ENCODE data around the gene ZDHHC14. TPM values are rescaled to one million over a fixed set of nuclear protein-coding genes. Genes with fewer than 3 reads are reported as not detected.
"Not testable (repeated sequence)": the region's sequence is repeated elsewhere in the genome, so short reads cannot be mapped to it uniquely, and the experiment has no call there.

ZDHHC14 gene
- total RNA-seq, 1 donor from 2014 or later: 14.4 TPM

DNA sequence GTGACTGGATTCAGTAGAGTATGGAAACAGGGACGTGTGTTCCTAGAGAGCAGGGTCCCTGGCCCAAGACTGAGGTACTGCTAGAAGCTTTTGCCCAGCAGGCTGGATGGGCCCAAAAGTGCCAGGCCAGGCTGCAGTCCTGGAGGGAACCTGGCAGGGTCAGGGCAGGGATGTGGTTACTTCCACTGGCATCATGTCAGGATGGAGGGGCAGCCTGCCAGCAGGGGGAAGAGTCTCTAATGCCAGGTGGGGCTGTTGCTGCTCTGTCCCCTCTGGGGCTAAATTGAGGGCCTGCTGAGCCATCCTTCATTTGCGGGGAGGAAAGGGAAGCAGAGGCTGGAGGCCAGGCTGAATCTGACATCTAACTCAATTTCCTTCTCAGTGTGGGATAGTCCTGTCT lies 17.2 kb downstream of the ZDHHC14 start:
- peaks cover 8% of the 10 kb centered on the region for H3K36me3 Mint-ChIP-seq (ENCODE audit: low read depth)
- DNase-seq (ENCODE audit: low spot score): no peak
- no peak overlapping the region for H3K27ac Mint-ChIP-seq
- H3K9me3 Mint-ChIP-seq: no peaks in the 10 kb centered on the region
- no peaks in the 10 kb centered on the region for H3K27me3 Mint-ChIP-seq (ENCODE audit: insufficient read depth)
- intact Hi-C loops (cut with micrococcal nuclease): no loop called here
- peaks cover 11% of the 10 kb centered on the region for H3K4me1 Mint-ChIP-seq (ENCODE audit: low read depth)
- H3K4me3 Mint-ChIP-seq: no peak overlapping the region

DNA sequence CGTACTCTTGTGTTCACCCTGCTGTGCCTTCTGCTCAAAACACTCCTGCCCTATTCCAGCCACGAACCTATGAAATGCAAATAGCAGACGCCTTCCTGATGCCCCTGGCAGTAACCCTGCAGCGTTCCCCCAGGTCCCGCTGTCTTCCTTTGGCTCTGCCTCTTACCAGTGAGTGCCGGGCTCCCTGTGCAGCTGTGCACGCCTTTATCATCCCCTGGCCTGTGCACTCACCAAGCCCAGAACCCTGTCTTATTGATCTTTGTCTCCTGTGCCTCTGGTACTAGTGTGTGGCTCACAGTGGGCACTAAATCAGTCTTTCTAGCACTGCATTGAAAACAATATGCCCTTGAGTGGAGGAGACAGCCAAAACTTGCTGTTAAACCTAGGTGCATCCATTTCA lies 19.7 kb downstream of the ZDHHC14 start:
- no peak for DNase-seq (ENCODE audit: low spot score)
- Mint-ChIP-seq H3K36me3 (ENCODE audit: low read depth) (peaks cover 2% of the 10 kb centered on the region), H3K9me3 (no peaks in the 10 kb centered on the region), H3K4me3 (no peak overlapping the region), H3K27me3 (ENCODE audit: insufficient read depth) (no peaks in the 10 kb centered on the region), H3K27ac (no peak overlapping the region), H3K4me1 (ENCODE audit: low read depth) (no peaks in the 10 kb centered on the region)
- intact Hi-C loops (cut with micrococcal nuclease): no loop called here

DNA sequence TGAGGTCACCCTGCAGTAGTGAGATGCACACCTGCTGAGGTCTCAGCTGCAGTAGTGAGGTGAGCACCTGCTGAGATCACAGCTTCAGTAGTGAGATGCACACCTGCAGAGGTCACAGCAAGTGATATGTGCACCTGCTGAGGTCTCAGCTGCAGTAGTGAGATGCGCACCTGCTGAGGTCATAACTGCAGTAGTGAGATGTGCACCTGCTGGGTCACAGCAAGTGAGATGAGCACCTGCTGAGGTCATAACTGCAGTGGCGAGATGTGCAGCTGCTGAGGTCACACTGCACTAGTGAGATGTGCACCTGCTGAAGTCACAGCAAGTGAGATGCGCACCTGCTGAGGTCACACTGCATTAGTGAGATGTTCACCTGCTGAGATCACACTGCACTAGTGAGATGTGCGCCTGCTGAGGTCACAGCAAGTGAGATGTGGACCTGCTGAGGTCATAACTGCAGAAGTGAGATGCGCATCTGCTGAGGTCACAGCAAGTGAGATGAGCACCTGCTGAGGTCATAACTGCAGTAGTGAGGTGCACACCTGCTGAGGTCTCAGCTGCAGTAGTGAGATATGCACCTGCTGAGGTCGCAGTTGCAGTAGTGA lies 20.8 kb downstream of the ZDHHC14 start:
- peaks cover 2% of the 10 kb centered on the region for H3K36me3 Mint-ChIP-seq (ENCODE audit: low read depth)
- no peak for DNase-seq (ENCODE audit: low spot score)
- no peaks in the 10 kb centered on the region for H3K27me3 Mint-ChIP-seq (ENCODE audit: insufficient read depth)
- no peak overlapping the region for H3K27ac Mint-ChIP-seq
- no peaks in the 10 kb centered on the region for H3K4me1 Mint-ChIP-seq (ENCODE audit: low read depth)
- no peaks in the 10 kb centered on the region for H3K9me3 Mint-ChIP-seq
- H3K4me3 Mint-ChIP-seq: no peak overlapping the region
- intact Hi-C loops (cut with micrococcal nuclease): no loop called here

DNA sequence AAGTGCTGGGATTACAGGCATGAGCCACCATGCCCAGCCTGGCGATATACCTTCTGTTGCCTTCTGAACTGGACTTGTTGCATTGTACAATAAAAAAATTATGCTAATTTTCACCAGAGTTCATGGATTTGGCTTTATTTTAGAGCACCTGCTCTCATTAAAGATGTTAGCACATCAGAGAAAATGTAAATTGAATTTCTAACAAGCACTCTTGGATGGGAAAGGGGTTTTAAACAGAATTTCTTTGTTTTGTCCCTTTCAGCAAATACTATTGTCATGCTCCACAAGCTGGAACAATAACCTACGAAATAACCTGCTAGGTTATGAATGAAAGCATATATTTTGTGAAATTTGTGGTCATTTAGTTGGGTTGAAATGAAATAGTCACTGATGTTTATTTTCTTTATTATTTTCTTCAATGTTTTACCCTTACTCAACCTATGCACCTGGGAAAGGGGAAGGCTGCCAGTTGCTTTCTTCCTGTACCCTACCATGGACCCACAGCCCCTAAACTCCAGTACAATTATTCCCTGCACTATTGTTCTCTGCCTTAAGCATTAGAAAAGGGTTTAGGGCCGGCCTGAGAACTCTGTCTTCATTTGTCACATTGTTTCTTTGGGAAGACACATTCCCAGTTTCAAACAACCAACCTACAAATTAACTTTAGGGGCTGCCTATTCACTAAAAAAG lies 22.2 kb downstream of the ZDHHC14 start:
- no peak overlapping the region for H3K4me3 Mint-ChIP-seq
- intact Hi-C loops (cut with micrococcal nuclease): no loop called here
- no peaks in the 10 kb centered on the region for H3K27me3 Mint-ChIP-seq (ENCODE audit: insufficient read depth)
- no peaks in the 10 kb centered on the region for H3K9me3 Mint-ChIP-seq
- peaks cover 2% of the 10 kb centered on the region for H3K36me3 Mint-ChIP-seq (ENCODE audit: low read depth)
- no peak overlapping the region for H3K27ac Mint-ChIP-seq
- no peak for DNase-seq (ENCODE audit: low spot score)
- no peaks in the 10 kb centered on the region for H3K4me1 Mint-ChIP-seq (ENCODE audit: low read depth)

DNA sequence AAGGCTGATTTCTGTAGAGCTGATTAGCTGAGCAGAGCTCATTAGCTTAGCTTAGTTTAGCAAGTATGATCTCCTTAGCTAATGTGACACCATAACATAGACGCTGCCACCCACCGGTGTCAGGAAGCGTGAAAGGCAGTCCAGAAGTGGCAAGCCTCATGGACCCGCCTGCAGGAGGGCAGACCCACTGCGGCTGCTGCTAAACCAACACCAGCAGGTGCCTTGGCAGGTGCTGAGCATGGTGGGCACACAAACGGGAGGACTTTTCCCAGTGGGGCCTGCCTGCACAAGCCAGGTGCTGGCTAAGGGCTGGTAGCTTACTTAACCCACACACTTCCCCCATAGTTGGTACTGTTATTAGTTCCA lies 22.7 kb downstream of the ZDHHC14 start:
- Mint-ChIP-seq H3K36me3 (ENCODE audit: low read depth) (peaks cover 2% of the 10 kb centered on the region), H3K4me1 (ENCODE audit: low read depth) (no peaks in the 10 kb centered on the region), H3K4me3 (no peak overlapping the region), H3K27ac (no peak overlapping the region), H3K9me3 (no peaks in the 10 kb centered on the region), H3K27me3 (ENCODE audit: insufficient read depth) (no peaks in the 10 kb centered on the region)
- no peak for DNase-seq (ENCODE audit: low spot score)
- intact Hi-C loops (cut with micrococcal nuclease): no loop called here

DNA sequence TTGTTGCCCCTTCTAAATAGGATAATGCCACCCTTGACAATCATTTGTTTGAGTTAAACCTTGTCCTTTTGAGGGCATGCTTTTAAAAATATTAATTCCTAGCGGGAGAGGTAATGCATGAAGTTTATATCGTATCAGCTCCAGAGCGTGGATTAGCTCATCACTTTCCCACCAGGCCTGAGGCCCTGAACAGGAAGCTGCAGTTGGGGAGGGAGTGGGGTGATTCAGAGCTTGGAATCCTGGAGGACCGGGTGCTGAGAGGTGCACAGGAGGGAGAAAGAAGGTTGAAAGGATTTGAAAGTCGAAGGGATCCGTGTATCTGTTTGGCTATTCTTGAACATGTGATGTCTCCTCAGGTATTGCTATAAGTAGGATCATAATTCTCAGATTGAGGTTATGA lies 25.0 kb downstream of the ZDHHC14 start:
- H3K9me3 Mint-ChIP-seq: no peaks in the 10 kb centered on the region
- intact Hi-C loops (cut with micrococcal nuclease): no loop called here
- no peaks in the 10 kb centered on the region for H3K4me1 Mint-ChIP-seq (ENCODE audit: low read depth)
- H3K4me3 Mint-ChIP-seq: no peak overlapping the region
- H3K36me3 Mint-ChIP-seq (ENCODE audit: low read depth): peaks cover 4% of the 10 kb centered on the region
- no peak overlapping the region for H3K27ac Mint-ChIP-seq
- no peak for DNase-seq (ENCODE audit: low spot score)
- no peaks in the 10 kb centered on the region for H3K27me3 Mint-ChIP-seq (ENCODE audit: insufficient read depth)

DNA sequence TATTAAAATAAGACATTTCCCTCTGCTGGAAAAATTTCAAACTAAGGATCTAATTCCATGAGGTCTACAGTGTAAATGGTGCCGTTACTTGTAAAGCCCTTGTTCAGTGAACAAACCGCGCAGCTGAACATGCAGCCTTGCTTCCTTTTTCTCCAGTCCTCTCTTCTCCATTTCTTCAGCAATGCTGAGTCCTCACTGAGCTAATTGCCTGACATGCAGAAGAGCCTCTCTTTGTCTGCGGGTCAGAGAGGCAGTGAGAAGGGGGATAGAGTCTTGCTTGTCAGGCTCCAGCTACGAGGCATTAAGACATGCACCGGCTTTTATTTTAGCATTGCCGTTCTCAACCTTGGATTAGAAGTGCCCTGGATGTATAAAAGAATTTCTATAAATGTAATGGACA lies 25.7 kb downstream of the ZDHHC14 start:
- intact Hi-C loops (cut with micrococcal nuclease): no loop called here
- no peaks in the 10 kb centered on the region for H3K27me3 Mint-ChIP-seq (ENCODE audit: insufficient read depth)
- no peak for DNase-seq (ENCODE audit: low spot score)
- H3K4me1 Mint-ChIP-seq (ENCODE audit: low read depth): peaks cover 5% of the 10 kb centered on the region
- H3K4me3 Mint-ChIP-seq: no peak overlapping the region
- no peaks in the 10 kb centered on the region for H3K9me3 Mint-ChIP-seq
- no peak overlapping the region for H3K27ac Mint-ChIP-seq
- peaks cover 6% of the 10 kb centered on the region for H3K36me3 Mint-ChIP-seq (ENCODE audit: low read depth)

DNA sequence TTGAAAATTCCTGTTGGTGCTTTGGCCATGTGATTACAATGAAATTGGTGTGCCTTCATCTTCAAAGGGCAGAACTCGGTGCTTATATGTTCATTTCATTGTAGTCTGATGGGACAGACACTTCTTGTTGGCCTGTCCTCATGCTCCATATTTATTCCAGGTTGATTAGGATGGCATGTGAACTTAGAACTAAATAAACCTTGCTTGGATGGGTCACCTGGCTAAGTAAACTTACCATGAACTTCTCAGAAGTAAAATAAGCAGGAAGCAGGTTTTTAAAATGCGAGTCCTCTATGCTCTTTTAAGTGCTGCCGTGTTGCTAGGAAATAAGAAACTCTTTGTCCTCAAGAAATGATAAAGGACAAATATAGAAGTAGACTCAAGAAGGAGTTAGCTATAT lies 26.7 kb downstream of the ZDHHC14 start:
- Mint-ChIP-seq H3K27me3 (ENCODE audit: insufficient read depth) (no peaks in the 10 kb centered on the region), H3K9me3 (no peaks in the 10 kb centered on the region), H3K27ac (no peak overlapping the region), H3K4me3 (no peak overlapping the region), H3K36me3 (ENCODE audit: low read depth) (peaks cover 6% of the 10 kb centered on the region), H3K4me1 (ENCODE audit: low read depth) (peaks cover 5% of the 10 kb centered on the region)
- intact Hi-C loops (cut with micrococcal nuclease): no loop called here
- DNase-seq (ENCODE audit: low spot score): no peak

DNA sequence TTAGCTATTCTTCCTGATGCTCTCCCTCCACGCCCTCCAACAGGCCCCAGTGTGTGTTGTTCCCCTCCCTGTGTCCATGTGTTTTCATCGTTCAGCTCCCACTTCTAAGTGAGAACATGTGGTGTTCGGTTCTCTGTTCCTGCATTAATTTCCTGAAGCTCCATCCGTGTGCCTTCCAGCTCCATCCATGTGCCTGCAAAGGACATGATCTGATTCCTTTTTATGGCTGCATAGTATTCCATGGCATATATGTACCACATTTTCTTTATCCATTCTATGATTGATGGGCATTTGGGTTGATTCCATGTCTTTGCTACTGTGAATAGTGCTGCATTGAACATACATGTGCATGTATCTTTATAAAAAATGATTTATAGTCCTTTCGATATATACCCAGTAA lies 27.4 kb downstream of the ZDHHC14 start:
- H3K4me3 Mint-ChIP-seq; H3K36me3 Mint-ChIP-seq (ENCODE audit: low read depth); H3K9me3 Mint-ChIP-seq; DNase-seq (ENCODE audit: low spot score); H3K4me1 Mint-ChIP-seq (ENCODE audit: low read depth); H3K27ac Mint-ChIP-seq; intact Hi-C loops (cut with micrococcal nuclease); H3K27me3 Mint-ChIP-seq (ENCODE audit: insufficient read depth): not testable (repeated sequence)

DNA sequence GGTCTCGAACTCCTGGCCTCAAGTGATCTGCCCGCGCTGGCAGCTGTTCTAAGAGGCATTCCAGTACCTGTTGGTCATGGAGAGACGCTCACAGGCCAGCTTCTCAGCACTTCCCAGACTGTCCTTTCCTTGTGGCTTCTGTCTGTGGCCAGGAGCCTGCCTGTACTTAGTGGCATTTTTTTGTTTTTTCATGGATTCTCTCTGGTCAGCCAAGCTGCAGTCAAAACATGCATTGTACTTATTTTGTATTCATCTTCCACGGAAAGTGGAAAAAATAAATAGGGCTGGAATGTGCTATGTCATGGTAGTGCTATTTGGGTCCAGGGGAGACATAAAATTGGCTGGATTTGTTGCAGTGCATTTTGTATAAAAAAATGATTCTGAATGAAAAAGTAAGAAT lies 29.1 kb downstream of the ZDHHC14 start:
- no peak for DNase-seq (ENCODE audit: low spot score)
- Mint-ChIP-seq H3K27ac (no peak overlapping the region), H3K36me3 (ENCODE audit: low read depth) (peaks cover 6% of the 10 kb centered on the region), H3K9me3 (no peaks in the 10 kb centered on the region), H3K4me1 (ENCODE audit: low read depth) (peaks cover 5% of the 10 kb centered on the region), H3K4me3 (no peak overlapping the region), H3K27me3 (ENCODE audit: insufficient read depth) (no peaks in the 10 kb centered on the region)
- intact Hi-C loops (cut with micrococcal nuclease): no loop called here

DNA sequence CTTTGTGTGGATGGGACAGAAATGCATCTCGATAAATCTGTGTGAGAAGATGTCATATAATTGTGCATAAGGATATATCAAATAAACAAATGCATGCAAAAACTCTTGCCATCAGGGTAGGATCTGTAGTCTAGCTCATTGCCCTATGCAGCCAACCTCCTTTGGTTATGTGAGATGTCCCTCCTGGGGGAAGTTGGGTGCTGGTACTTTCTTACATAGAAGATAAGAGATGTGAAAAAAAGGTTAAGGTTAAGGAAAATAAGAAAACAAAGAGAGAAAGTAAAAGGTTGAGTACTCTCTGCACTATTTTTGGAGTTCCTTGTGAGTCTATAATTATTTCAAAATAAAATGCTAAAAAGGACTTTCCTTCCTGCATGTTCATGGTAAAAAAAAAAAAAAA lies 30.4 kb downstream of the ZDHHC14 start:
- Mint-ChIP-seq H3K27ac (no peak overlapping the region), H3K9me3 (no peaks in the 10 kb centered on the region), H3K4me3 (no peak overlapping the region), H3K4me1 (ENCODE audit: low read depth) (peaks cover 5% of the 10 kb centered on the region), H3K36me3 (ENCODE audit: low read depth) (peaks cover 6% of the 10 kb centered on the region), H3K27me3 (ENCODE audit: insufficient read depth) (no peaks in the 10 kb centered on the region)
- intact Hi-C loops (cut with micrococcal nuclease): no loop called here
- DNase-seq (ENCODE audit: low spot score): no peak

DNA sequence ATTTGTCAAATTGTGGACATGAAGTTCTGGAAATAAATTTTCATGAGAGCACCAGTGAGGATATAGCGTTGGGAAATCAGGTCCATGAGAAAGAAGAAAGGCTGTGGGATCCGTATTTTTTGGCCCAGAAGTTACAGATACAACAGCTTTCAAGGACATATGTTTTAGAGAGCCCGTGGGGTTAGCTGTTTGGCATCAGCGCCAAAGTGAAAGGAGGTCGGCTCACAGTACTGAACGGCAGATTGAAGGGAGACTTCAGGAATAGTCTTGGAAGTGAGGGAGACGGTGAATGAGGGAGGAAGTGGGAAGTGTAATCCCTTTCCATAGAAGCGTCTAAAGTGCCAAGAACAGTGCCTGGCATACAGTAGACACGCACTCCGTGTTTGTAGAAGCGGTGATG lies 31.8 kb downstream of the ZDHHC14 start:
- no peak for DNase-seq (ENCODE audit: low spot score)
- intact Hi-C loops (cut with micrococcal nuclease): no loop called here
- Mint-ChIP-seq H3K27me3 (ENCODE audit: insufficient read depth) (no peaks in the 10 kb centered on the region), H3K4me3 (no peak overlapping the region), H3K36me3 (ENCODE audit: low read depth) (peaks cover 6% of the 10 kb centered on the region), H3K27ac (no peak overlapping the region), H3K9me3 (no peaks in the 10 kb centered on the region), H3K4me1 (ENCODE audit: low read depth) (peaks cover 5% of the 10 kb centered on the region)

DNA sequence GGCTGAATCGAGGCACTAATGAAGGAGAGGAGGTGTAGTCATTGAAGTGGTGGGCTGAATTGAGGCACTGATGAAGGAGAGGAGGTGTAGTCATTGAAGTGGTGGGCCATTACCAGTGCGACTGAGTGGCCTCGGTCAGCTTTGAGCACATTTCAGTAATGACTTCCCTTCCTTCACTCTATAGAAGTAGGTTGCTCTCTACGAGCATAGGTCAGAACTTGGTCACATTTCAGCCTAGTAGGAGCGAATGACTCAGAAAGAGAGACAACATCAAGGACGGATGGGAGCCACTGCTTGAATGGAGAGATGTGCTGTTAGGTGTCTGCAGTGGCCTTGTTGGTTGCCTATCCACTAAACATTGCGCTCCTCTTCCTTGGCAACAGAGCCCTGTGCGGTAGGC lies 39.5 kb downstream of the ZDHHC14 start:
- peaks cover 6% of the 10 kb centered on the region for H3K36me3 Mint-ChIP-seq (ENCODE audit: low read depth)
- H3K9me3 Mint-ChIP-seq: no peaks in the 10 kb centered on the region
- intact Hi-C loops (cut with micrococcal nuclease): no loop called here
- no peak overlapping the region for H3K4me3 Mint-ChIP-seq
- DNase-seq (ENCODE audit: low spot score): no peak
- no peaks in the 10 kb centered on the region for H3K4me1 Mint-ChIP-seq (ENCODE audit: low read depth)
- H3K27me3 Mint-ChIP-seq (ENCODE audit: insufficient read depth): no peaks in the 10 kb centered on the region
- H3K27ac Mint-ChIP-seq: no peak overlapping the region

DNA sequence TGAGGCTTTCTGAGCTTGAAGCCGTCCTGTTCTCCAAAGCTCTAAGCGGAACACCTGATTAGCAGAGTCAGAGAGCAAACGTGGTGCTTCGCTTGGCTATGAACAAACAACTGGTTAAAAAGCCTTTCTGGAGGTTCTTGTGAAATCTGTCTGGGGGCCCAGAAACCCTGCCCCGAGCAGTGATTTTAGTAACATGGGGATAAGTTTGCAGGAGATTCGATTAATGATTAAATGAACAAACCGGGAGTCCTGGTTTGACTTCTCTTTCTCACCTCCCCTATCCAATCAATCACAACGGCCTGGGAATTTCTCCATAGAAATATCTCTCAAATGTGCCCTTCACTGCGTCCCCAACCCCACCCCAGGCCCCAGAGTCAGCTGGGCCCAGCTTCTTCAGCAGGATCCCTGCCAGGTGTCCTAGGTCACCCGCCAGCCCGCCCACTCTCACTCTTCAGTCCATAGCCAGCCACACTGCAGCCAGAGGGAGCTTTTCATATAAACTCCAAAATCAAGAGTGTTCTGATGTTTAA lies 43.6 kb downstream of the ZDHHC14 start:
- no peak for DNase-seq (ENCODE audit: low spot score)
- H3K36me3 Mint-ChIP-seq (ENCODE audit: low read depth): peaks cover 2% of the 10 kb centered on the region
- no peaks in the 10 kb centered on the region for H3K9me3 Mint-ChIP-seq
- peaks cover 28% of the 10 kb centered on the region for H3K4me1 Mint-ChIP-seq (ENCODE audit: low read depth)
- no peak overlapping the region for H3K27ac Mint-ChIP-seq
- H3K4me3 Mint-ChIP-seq: no peak overlapping the region
- intact Hi-C loops (cut with micrococcal nuclease): no loop called here
- H3K27me3 Mint-ChIP-seq (ENCODE audit: insufficient read depth): no peaks in the 10 kb centered on the region

Data from activated T-helper 1 cell treated with anti-CD3 and anti-CD28 coated beads, Interleukin-12 subunit alpha, Interleukin-12 subunit beta, Interleukin-2, Interleukin-4 antibody, amounts not matched to agents 30 ng/mL and 10 ng/mL and 1 ng/mL, durations not matched to agents 14 hours and 24 hours and 36 hours (primary cell).